Keratinocyte (primary cell): ENCODE data around the gene TTC14.

Source experiments
- EZH2 ChIP-seq: IDR thresholded peaks from one replicate; pipeline ENCODE4 v1.6.1; 2012; ENCODE audit warnings: inconsistent platforms, mild to moderate bottlenecking, low read length, moderate library complexity
- TF ChIP-seq, protein P1 (sequence below), 3 experiments: IDR thresholded peaks in 1 of 3; conservative IDR thresholded peaks in 1 of 3; optimal IDR thresholded peaks in 1 of 3; 2 replicates in 2 of 3; 3 replicates in 1 of 3; pipeline versions ENCODE3 to v1.5.1; 2011; ENCODE audit warnings: low read length in 3 of 3, mild to moderate bottlenecking in 3 of 3, moderate library complexity in 2 of 3, control low read depth in 1 of 3, inconsistent platforms in 1 of 3; ENCODE audit not compliant: insufficient read depth in 2 of 3; ENCODE audit errors: extremely low read depth in 1 of 3

GRCh38 chr3:180600473-180600872, 1.5 kb upstream of the TTC14 start:
- TF ChIP-seq, protein P1, sequence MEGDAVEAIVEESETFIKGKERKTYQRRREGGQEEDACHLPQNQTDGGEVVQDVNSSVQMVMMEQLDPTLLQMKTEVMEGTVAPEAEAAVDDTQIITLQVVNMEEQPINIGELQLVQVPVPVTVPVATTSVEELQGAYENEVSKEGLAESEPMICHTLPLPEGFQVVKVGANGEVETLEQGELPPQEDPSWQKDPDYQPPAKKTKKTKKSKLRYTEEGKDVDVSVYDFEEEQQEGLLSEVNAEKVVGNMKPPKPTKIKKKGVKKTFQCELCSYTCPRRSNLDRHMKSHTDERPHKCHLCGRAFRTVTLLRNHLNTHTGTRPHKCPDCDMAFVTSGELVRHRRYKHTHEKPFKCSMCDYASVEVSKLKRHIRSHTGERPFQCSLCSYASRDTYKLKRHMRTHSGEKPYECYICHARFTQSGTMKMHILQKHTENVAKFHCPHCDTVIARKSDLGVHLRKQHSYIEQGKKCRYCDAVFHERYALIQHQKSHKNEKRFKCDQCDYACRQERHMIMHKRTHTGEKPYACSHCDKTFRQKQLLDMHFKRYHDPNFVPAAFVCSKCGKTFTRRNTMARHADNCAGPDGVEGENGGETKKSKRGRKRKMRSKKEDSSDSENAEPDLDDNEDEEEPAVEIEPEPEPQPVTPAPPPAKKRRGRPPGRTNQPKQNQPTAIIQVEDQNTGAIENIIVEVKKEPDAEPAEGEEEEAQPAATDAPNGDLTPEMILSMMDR (optimal IDR thresholded peaks at IDR 0.05 in 1 of 3, IDR thresholded peaks at IDR 0.05 in 1 of 3, conservative IDR thresholded peaks at IDR 0.05 in 1 of 3; ENCODE audit: extremely low read depth in 1 of 3, insufficient read depth in 2 of 3, low read length in 3 of 3), result no peak
- TF ChIP-seq EZH2, result no peak
